Lower lobe of right lung (tissue), 2 donors: ENCODE data around the gene MYZAP. TPM values are rescaled to one million over a fixed set of nuclear protein-coding genes. Genes with fewer than 3 reads are reported as not detected.

Experiments
- ATAC-seq, 2 donors: fragments of 200-7000 bp; cut with Tn5 transposase; one replicate each; pipeline ENCODE4 v1.9.1; 2020 to 2022; ENCODE audit warnings: mild to moderate bottlenecking in 2 of 2, moderate library complexity in 2 of 2
- DNase-seq: peaks from one replicate; pipeline ENCODE4 v3.0.0-alpha.2; 2020
- H3K27ac ChIP-seq: fragments of 200-600 bp; one replicate; pipeline ENCODE4 v1.8.0; 2022
- H3K27me3 ChIP-seq: fragments of 200-600 bp; one replicate; pipeline ENCODE4 v1.8.0; 2022; ENCODE audit warnings: low read depth
- H3K36me3 ChIP-seq: fragments of 200-600 bp; one replicate; pipeline ENCODE4 v1.8.0; 2022; ENCODE audit warnings: mild to moderate bottlenecking
- H3K4me1 ChIP-seq: fragments of 200-600 bp; one replicate; pipeline ENCODE4 v1.8.0; 2022
- H3K4me3 ChIP-seq: fragments of 200-600 bp; one replicate; pipeline ENCODE4 v1.8.0; 2022; ENCODE audit warnings: mild to moderate bottlenecking
- H3K9me3 ChIP-seq: fragments of 200-600 bp; one replicate; pipeline ENCODE4 v1.8.0; 2022
- intact Hi-C: fragments of 100-400 bp; cut with DNase I; formaldehyde crosslinking; loops from one replicate; pipeline ENCODE4 v1.11.0; 2022
- total RNA-seq: library from RNA; stranded (reverse); fragmentation: NEBNext Ultra II Directional; extraction: Animal tissue kit (Norgen Biotek cat#: 25700); gene quantifications from one replicate; pipeline ENCODE4 v1.2.1, GENCODE V29; 2021
- TF ChIP-seq, protein P1 (sequence below): fragments of 200-600 bp; IDR thresholded peaks from one replicate; pipeline ENCODE4 v1.8.0; 2022; ENCODE audit warnings: antibody characterized with exemption, mild to moderate bottlenecking
- donor health status: DM: no; HTN: yes; CAD: no; lungs with severe emphysema.

MYZAP gene
- total RNA-seq, 1 donor from 2014 or later, result 41.3 TPM

DNA sequence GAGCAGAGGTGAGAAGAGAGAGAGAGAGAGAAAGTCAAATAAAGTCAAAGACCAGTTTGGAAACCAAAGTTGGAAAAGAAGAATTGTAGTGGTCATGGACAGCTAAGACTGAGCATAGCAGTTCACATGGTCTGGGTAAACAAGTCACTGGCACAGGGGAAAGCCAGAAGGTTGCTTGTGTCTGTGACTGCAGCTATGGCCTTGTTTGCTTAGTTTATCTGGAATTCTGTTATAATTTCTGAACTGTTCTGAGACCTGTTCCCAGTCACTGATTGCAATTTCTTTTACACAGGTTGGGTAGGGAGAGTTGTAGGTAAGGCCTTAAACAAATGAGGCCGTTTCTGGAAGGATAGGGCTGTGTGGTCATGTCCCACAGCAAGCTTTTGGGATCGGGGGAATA lies 43.4 kb upstream of the MYZAP start:
- no peak for DNase-seq
- H3K4me1 ChIP-seq, result peaks cover 32% of the 10 kb centered on the region
- TF ChIP-seq, protein P1, sequence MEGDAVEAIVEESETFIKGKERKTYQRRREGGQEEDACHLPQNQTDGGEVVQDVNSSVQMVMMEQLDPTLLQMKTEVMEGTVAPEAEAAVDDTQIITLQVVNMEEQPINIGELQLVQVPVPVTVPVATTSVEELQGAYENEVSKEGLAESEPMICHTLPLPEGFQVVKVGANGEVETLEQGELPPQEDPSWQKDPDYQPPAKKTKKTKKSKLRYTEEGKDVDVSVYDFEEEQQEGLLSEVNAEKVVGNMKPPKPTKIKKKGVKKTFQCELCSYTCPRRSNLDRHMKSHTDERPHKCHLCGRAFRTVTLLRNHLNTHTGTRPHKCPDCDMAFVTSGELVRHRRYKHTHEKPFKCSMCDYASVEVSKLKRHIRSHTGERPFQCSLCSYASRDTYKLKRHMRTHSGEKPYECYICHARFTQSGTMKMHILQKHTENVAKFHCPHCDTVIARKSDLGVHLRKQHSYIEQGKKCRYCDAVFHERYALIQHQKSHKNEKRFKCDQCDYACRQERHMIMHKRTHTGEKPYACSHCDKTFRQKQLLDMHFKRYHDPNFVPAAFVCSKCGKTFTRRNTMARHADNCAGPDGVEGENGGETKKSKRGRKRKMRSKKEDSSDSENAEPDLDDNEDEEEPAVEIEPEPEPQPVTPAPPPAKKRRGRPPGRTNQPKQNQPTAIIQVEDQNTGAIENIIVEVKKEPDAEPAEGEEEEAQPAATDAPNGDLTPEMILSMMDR, result no peak
- peaks cover 34% of the 10 kb centered on the region for H3K36me3 ChIP-seq
- H3K27ac ChIP-seq, result peak overlapping the region; percentile 7
- no peaks in the 10 kb centered on the region for H3K27me3 ChIP-seq
- intact Hi-C loops, result no loop called here
- no peaks in the 10 kb centered on the region for H3K9me3 ChIP-seq
- H3K4me3 ChIP-seq, result no peak overlapping the region
- ATAC-seq, result no peak

DNA sequence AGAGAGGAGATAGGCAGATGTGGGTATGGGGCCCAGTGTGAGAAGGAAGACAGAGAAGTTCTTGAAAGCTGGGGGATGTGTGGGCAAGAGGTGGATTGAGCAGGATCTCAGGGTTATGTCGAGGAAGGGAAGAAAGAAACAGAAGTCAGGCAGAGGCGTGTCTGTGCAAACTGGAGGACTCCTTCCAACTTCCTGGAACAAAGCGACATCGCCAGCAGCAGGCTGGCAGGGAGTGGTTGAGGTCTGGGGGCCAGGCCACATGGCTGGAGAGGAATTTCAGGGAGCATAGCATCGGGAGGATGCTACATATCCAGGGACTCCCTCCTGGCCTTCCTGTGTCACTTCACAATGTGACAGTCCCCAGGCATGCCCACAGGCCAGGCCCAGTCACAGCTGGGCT lies 42.9 kb upstream of the MYZAP start:
- Histone ChIP-seq H3K9me3 (no peaks in the 10 kb centered on the region), H3K27ac (peak overlapping the region; percentile 7), H3K36me3 (peaks cover 33% of the 10 kb centered on the region), H3K4me3 (no peak overlapping the region), H3K4me1 (peaks cover 33% of the 10 kb centered on the region), H3K27me3 (no peaks in the 10 kb centered on the region)
- TF ChIP-seq, protein P1, result no peak
- no peak for ATAC-seq
- DNase-seq, result no peak
- intact Hi-C loops, result no loop called here

DNA sequence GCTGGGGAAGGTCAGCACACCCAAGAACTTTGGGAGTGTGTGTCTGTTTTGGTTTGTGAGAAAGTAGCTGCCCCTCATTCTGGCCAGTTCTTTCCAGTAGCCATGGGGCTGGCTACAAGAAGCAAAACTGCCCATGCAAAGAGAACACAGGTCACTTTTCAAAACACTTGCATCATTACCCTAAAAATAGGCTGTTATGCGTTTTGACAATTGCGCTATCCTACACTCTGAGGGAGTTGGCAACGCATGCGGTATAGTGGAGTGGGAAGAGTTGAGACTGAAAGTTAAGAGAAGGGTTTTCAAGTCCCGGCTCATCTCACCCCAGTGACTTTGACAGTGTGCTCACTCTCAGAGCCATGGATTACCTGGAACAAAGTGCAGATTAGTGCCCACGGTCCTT lies 41.8 kb upstream of the MYZAP start:
- H3K4me3 ChIP-seq, result no peak overlapping the region
- peaks cover 35% of the 10 kb centered on the region for H3K4me1 ChIP-seq
- TF ChIP-seq, protein P1, result no peak
- intact Hi-C loops, result no loop called here
- no peak for ATAC-seq
- H3K36me3 ChIP-seq, result peaks cover 26% of the 10 kb centered on the region
- peak overlapping the region; percentile 87 for H3K27ac ChIP-seq
- no peaks in the 10 kb centered on the region for H3K9me3 ChIP-seq
- no peak for DNase-seq
- no peaks in the 10 kb centered on the region for H3K27me3 ChIP-seq

DNA sequence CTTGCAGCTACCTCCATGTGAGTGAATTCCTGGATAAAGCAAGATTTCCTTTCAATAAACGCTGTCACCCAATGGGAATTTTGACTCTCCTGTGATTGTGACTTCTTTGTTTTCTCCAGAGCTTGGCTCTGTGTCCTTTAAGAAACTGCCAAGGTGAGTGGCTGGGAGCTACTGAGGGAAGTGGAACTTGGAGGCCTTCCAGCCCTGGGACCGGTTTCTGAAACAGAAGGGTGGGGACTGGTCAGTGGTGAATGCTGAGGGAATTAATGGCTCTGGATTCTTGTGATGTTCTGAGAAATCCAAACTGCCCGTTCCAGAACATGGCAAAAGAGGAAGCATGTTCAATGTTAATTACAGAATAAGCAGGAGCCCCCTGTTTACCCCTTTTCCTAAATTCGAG lies 41.1 kb upstream of the MYZAP start:
- TF ChIP-seq, protein P1, result no peak
- H3K36me3 ChIP-seq, result peaks cover 18% of the 10 kb centered on the region
- H3K4me1 ChIP-seq, result peaks cover 42% of the 10 kb centered on the region
- ATAC-seq (peak; percentile 70 to 83), DNase-seq (peak; percentile 85)
- intact Hi-C loops, result no loop called here
- H3K27ac ChIP-seq, result peak overlapping the region; percentile 87
- no peak overlapping the region for H3K4me3 ChIP-seq
- no peaks in the 10 kb centered on the region for H3K9me3 ChIP-seq
- no peaks in the 10 kb centered on the region for H3K27me3 ChIP-seq

DNA sequence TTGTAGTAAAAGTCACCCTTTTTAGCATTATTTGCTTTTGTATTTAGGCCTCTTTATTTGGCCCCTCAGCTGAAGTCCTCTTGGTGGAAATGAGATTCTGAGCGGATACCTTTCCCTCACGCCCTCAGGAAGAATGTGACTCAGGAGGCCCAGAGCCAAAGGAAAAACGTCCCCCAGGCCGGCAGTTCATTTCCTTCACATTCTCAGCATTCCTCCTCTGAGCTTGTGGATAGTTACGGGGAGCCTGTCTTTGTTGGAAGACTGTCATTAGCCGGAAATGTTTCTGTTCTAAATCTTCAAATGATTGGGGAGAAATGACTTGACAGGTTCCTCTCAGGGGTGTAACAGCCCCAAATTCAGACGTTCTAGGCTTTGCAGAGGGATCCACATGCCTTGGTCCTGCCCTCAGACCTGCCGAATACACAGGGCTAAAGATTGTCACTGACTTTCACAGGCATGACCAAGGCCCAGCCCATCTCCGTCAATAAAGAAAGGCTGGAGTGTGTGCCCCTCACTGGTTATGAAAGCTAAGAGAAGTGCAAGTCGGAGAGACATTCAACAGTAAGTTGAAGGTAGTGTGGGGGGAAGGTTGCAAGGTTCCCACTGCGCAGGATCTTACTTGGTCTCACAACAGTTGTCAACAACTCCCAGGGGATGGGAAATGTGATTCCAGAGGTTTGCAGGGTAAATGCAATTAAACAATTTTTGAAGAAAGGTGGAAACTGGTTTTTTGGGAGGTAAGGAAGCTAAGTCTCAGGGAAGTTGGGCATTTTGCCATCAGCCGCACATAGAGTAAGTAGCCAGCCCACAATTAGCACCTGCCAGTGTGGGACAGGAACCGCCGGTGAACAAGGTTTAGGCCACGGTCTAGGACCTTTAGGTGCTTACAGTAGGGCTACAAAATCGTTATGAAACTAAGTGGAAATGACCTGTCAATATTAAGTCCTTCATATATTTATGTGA lies 39.7 kb upstream of the MYZAP start:
- DNase-seq (no peak), ATAC-seq (peak; percentile 77 to 84)
- Histone ChIP-seq H3K36me3 (peaks cover 7% of the 10 kb centered on the region), H3K4me1 (peaks cover 42% of the 10 kb centered on the region), H3K4me3 (no peak overlapping the region), H3K9me3 (no peaks in the 10 kb centered on the region), H3K27ac (peak overlapping the region; percentile 87), H3K27me3 (no peaks in the 10 kb centered on the region)
- TF ChIP-seq, protein P1, result no peak
- intact Hi-C loops, result no loop called here
